ACC112 (cell line): ENCODE data around the gene TCF7.

Experiments used
- H2AFZ ChIP-seq: fragments of 200-600 bp; sonication (generic); one replicate; pipeline ENCODE4 v1.6.0; 2017; ENCODE audit warnings: antibody characterized with exemption, low read length; ENCODE audit not compliant: unreplicated experiment
- H3K27ac ChIP-seq: fragments of 200-600 bp; sonication (generic); 2 replicates; pipeline ENCODE4 v1.5.1; 2014; ENCODE audit warnings: low read depth, mild to moderate bottlenecking, antibody characterized with exemption, low read length, moderate library complexity
- H3K27me3 ChIP-seq: fragments of 200-600 bp; sonication (generic); 2 replicates; pipeline ENCODE4 v1.6.1; 2014; ENCODE audit warnings: mild to moderate bottlenecking, antibody characterized with exemption, low read length, moderate library complexity, mixed read lengths; ENCODE audit not compliant: insufficient read depth
- H3K36me3 ChIP-seq: fragments of 200-600 bp; sonication (generic); 2 replicates; pipeline ENCODE4 v1.6.1; 2016; ENCODE audit warnings: mild to moderate bottlenecking, antibody characterized with exemption, low read length, moderate library complexity, mixed read lengths; ENCODE audit not compliant: insufficient read depth
- H3K4me1 ChIP-seq: fragments of 200-600 bp; sonication (generic); one replicate; pipeline ENCODE4 v1.6.1; 2016; ENCODE audit warnings: low read length, mixed read lengths; ENCODE audit not compliant: insufficient read depth, unreplicated experiment, control insufficient read depth
- H3K4me3 ChIP-seq: fragments of 200-600 bp; sonication (generic); 2 replicates; pipeline ENCODE4 v1.5.1; 2014; ENCODE audit warnings: mild to moderate bottlenecking, low read depth, low read length
- H3K79me2 ChIP-seq: fragments of 200-600 bp; sonication (generic); one replicate; pipeline ENCODE4 v1.6.0; 2016; ENCODE audit warnings: low read length; ENCODE audit not compliant: control insufficient read depth, unreplicated experiment, insufficient read depth

Gene TCF7

DNA sequence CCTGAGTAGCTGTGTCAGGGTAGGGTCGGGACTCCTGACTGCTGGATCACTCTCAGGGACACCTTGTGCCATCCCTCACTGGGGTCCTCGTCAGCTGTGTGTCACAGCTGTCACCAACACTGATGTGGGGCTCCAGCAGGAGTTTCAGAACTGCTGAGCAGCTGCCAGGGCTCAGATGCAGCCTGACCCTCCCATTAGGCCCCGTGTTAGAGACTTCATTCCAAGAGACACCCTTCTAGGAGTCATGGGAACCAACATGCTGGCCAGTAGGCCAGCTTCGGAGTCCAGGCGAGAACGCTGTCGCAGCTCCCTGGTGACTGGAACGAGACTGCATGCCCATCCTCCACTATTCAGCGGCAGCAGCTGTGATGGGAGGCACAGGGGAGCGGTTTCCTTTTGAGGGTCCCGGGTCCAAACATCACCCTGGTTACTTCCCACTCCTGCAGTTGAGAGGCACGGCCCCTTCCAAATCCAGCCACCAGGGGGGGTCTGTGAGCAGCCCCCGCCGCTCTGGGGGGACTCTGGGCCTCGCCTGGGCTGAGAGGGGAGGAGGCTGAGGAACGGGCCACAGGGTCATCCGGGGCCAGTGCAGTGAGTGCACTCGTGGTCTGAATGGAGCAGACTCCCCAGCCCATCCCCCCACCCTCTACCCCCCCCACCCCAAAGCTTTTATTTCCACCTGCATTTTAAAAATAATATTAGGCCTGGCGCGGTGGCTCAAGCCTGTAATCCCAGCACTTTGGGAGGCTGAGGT, 12.6 kb upstream of the TCF7 start:
- H2AFZ ChIP-seq: no peak overlapping the region

DNA sequence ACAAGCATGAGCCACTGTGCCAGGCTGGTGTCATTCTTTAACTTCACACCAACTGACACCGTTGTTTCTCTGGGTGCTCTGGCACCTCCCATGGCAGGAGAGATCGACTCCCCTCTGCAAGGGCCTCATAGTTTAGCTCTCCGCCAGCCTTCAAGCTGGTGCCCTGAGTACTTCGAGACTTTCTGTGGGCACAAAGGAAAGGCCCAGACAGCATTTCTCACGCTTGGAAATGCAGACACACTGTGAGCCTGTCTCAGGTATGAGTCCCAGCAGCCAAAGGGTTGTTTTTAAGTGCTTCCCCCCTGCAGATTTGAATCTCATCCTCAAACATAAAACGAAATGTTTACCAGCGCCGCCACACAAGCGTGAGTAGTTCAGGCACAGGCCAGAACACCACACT, 11.1 kb upstream of the TCF7 start:
- no peak overlapping the region for H2AFZ ChIP-seq
- peaks cover 13% of the 10 kb centered on the region for H3K4me1 ChIP-seq
- no peak overlapping the region for H3K4me3 ChIP-seq
- no peaks in the 10 kb centered on the region for H3K36me3 ChIP-seq
- H3K79me2 ChIP-seq: no peaks in the 10 kb centered on the region
- no peaks in the 10 kb centered on the region for H3K27me3 ChIP-seq
- H3K27ac ChIP-seq: no peak overlapping the region

More for the DNA sequence above, 12.6 kb upstream of the TCF7 start:
- Histone ChIP-seq H3K27ac (no peak overlapping the region), H3K79me2 (no peaks in the 10 kb centered on the region), H3K4me3 (no peak overlapping the region), H3K36me3 (no peaks in the 10 kb centered on the region), H3K4me1 (peaks cover 13% of the 10 kb centered on the region), H3K27me3 (no peaks in the 10 kb centered on the region)

DNA sequence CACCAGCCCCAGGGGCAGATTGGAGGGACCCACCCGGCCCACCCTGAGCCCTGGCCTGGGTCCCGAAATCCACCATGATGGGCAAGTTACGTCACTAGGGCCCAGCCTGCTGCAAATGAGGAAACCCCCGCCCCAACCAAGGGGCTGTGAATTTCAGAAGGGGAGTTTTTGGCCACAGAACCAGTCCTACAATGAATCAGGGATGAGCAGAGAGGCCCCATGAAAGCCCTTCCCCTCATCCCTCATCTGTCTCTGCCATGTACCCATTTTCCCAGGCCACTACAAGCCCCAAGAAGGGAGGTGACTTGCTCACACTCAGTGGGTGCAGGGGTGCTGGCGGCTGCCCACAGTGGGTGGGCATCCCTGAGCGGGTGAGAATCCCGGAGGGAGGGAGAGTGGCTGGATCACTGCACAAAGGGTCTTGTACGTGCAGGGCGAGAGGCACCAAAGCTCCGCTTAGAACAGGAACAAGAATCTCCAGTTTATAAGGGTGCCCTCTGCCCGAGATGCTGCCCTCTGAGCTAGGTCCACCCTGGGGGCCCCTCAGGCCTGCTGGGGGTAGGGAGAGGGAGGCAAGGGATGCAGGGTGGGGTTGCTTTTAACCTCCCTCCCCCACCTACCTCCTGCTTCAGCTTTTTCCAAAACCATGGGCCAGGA, 10.4 kb upstream of the TCF7 start:
- H3K4me1 ChIP-seq: peaks cover 13% of the 10 kb centered on the region

DNA sequence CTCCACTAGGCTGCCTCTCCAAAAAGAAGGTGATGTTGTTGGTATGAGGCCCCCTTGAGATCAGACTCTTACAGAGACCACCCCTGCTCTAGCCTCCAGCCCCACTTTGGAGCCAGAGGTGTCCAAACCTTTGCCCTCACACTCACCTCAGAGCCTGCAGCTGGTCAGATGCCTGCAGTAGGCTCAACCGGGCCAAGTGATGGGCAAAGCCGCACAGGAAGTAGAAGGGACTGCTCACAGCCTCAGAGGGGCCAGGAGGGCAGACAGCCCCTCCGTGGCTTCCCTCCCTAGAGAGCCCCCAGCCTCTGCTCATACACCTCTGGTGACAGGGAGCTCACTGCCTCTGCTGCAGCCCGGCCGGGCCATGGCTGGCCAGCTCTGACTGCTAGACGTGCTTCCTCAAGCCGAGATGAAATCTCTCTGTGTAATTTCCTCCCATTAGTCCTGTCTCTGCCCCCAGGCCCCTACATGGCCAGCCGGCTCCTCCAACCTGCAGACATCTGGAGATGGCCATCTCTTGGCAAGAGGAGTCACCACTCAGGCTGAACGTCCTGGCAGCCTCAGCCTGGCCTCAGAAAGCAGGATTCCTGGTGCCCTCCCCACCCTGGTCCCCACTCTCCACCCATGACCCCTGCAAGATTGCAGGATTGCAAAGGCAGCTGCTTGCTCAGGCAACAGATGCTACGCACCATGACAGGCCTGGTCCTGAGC, 7.3 kb upstream of the TCF7 start:
- Histone ChIP-seq H2AFZ (no peak overlapping the region), H3K36me3 (no peaks in the 10 kb centered on the region), H3K4me3 (no peak overlapping the region), H3K27me3 (no peaks in the 10 kb centered on the region), H3K4me1 (peaks cover 3% of the 10 kb centered on the region), H3K79me2 (no peaks in the 10 kb centered on the region), H3K27ac (no peak overlapping the region)

More for the DNA sequence above, 10.4 kb upstream of the TCF7 start:
- Histone ChIP-seq H3K27ac (no peak overlapping the region), H3K79me2 (no peaks in the 10 kb centered on the region), H3K4me3 (no peak overlapping the region), H2AFZ (no peak overlapping the region), H3K27me3 (no peaks in the 10 kb centered on the region), H3K36me3 (no peaks in the 10 kb centered on the region)

DNA sequence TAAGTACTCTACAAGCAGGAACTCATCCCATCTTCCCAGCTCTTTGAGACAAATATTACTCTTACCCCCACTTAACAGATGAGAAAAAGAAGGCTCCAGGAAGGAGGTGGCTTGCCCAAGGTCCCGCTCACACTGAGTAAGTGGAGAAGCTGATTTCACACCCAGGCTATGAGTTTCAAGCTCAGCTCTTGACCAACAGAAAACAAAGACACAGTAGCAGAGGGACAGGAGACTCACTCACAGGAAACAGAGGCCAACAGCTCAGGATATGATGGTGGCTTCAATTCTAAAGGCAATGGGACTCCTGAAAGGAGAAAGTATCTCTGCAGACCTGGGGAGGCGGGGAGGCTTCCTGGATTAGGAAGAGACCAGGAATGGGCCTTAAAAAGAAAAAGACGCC, 6.7 kb upstream of the TCF7 start:
- Histone ChIP-seq H2AFZ (no peak overlapping the region), H3K79me2 (no peaks in the 10 kb centered on the region), H3K4me3 (no peak overlapping the region), H3K27ac (no peak overlapping the region), H3K4me1 (peaks cover 10% of the 10 kb centered on the region), H3K27me3 (no peaks in the 10 kb centered on the region), H3K36me3 (no peaks in the 10 kb centered on the region)

DNA sequence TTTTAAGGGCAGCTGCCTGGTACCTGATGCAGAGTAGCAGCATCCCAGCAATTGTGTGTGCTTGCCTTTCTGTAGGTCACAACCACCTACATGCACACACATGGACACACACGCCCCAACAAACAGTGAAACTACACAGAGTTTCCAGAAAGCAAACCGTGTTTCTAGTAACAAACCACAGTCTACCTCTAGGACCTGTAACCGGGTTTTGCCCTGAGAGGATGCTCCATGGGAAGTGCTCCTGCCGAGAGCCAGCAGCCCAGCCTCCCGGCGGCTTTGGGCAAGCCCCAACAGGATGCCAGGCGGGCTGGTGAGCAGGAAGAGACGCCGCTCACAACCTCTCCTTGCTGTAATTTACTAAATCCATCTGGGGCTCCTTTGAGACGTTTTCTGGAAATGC, 4.1 kb upstream of the TCF7 start:
- no peaks in the 10 kb centered on the region for H3K79me2 ChIP-seq

DNA sequence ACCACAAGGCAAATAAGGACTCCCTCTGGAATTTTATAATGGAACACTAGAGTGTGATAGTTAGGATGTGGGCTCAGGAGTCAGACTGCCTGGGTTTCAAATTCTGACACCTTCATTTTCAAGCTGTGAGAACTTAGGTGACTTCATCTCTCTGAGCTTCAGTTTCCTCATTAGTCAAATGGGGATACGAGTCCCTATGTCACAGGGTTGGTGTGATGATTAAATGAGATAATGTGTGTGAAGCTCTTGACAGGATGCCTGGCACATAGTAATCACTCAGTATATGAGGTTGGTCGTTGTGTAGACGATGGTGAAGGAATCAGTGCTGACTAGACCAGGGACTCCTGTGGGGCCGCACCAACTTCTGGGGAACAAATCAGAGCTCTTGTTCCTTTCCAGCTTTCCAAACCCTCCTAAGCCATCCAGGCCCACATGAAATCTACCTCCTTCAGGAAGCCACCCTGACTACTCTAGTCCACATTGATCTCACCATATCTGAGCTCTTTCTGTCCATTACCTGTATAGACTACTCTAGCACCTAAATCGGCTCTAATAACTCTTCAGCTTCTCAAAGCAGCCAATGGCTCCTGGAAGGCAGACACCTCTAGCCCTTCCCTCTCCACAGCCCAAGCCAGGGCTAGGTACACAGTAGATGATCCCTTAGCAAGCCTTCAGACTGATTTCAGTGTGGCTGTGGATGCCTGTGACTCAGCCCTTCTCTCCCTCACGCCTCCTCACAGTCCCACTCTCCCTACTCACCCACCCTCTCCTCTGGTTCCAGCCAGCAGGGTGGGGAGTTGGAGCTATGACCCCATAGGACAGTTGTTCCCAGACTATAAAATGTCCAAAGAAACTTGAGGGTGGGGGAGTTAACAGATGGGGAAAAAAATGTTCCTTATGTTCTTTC, 2.5 kb upstream of the TCF7 start:
- Histone ChIP-seq H2AFZ (no peak overlapping the region), H3K79me2 (no peaks in the 10 kb centered on the region), H3K36me3 (no peaks in the 10 kb centered on the region), H3K4me3 (no peak overlapping the region), H3K27me3 (peaks cover 11% of the 10 kb centered on the region; the same call in 1 of the 2 replicates), H3K4me1 (peaks cover 16% of the 10 kb centered on the region), H3K27ac (no peak overlapping the region)

More for the DNA sequence above, 4.1 kb upstream of the TCF7 start:
- peaks cover 11% of the 10 kb centered on the region; the same call in 1 of the 2 replicates for H3K27me3 ChIP-seq
- H3K4me3 ChIP-seq: no peak overlapping the region
- H2AFZ ChIP-seq: no peak overlapping the region
- no peaks in the 10 kb centered on the region for H3K36me3 ChIP-seq
- H3K27ac ChIP-seq: no peak overlapping the region
- peaks cover 13% of the 10 kb centered on the region for H3K4me1 ChIP-seq

DNA sequence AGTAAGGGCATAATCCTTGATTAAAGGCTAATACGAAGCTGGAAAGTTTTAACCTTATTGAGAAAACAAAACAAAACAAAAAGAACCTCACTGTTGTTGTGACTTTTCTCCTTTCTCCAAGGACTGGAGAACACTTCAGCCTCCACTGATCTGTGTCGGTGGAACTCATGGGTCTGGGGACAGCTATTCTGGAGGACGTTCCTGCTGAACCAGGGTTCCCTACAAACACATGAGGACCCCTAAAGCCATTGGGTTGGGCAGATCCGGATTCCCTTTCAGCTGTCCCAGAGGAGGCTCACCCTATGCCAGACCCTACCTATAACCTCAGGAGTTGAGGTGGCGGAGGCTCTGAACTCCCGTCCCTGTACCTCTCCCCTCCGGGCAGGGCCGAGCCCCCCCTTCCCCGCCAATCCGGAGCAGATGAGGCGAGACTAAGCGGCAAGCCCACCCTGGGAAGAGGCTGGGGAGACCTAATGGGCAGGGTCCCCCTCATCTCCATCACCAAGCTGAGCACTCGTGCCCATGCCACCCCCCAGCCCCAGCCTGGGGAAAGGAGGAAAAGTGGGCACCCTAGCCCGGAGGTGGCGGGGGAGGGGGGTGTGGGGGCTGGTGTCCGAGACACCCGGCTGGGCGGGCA, 1.6 kb upstream of the TCF7 start:
- H3K36me3 ChIP-seq: no peaks in the 10 kb centered on the region
- no peaks in the 10 kb centered on the region for H3K79me2 ChIP-seq
- H3K4me1 ChIP-seq: peaks cover 16% of the 10 kb centered on the region
- no peak overlapping the region for H2AFZ ChIP-seq
- H3K4me3 ChIP-seq: no peak overlapping the region
- H3K27me3 ChIP-seq: peaks cover 11% of the 10 kb centered on the region; the same call in 1 of the 2 replicates
- H3K27ac ChIP-seq: no peak overlapping the region

DNA sequence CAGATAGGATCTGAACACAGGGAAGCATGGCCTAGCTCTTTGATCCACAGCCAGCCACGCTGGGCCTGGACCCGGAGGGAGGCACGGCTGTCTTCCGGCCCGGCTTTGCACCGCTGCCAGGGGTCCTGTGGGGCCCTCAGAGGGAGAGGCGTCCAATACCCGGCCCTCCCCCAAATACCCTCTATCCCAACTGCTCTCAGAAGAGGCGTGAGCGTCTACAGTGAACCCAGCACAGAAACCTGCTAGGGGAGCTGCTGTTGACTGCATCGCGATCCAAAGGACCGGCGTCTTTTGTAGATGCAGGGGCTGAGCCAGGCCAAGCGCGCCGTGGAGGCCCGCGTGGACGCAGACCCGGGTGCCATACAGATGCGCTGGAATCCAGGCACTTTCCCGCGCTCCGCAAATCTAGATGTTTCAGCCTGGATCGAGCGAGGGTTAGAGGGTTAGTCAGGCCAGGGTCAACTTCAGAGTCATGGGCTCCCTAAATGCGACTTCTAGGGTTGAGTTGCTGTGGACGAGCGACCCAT, 1.1 kb upstream of the TCF7 start:
- H3K79me2 ChIP-seq: no peaks in the 10 kb centered on the region
- H2AFZ ChIP-seq: no peak overlapping the region
- H3K27me3 ChIP-seq: peaks cover 11% of the 10 kb centered on the region; the same call in 1 of the 2 replicates
- peaks cover 16% of the 10 kb centered on the region for H3K4me1 ChIP-seq
- H3K36me3 ChIP-seq: no peaks in the 10 kb centered on the region
- no peak overlapping the region for H3K27ac ChIP-seq
- H3K4me3 ChIP-seq: peak overlapping the region; percentile 90; the same call in 1 of the 2 replicates
